ENCODE data around the gene KPNA1.
A peak's percentile ranks its signal among the peaks of the same experiment; 100 is the strongest.
"Not testable (repeated sequence)": the region's sequence is repeated elsewhere in the genome, so short reads cannot be mapped to it uniquely, and the experiment has no call there.

Gene KPNA1

DNA sequence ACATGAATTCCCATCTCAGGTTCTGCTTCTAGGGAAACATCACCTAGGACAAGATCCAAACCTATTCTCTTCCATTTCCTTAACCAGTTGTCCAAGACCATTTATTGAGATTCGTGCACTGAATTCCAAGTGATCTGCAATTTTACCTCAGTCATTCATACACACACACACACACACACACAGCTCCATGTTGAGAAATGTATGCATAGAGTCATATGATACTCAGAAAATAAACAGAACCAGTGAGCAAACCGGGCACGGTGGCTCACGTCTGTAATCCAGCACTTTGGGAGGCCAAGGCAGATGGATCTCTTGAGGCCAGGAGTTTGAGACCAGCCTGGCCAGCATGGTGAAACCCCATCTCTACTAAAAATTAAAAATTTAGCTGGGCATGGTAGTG is 6.1 kb upstream of the KPNA1 start:
- no peak for DNase-seq (ENCODE audit: extremely low read depth in 1 of 2, low read depth in 1 of 2)

DNA sequence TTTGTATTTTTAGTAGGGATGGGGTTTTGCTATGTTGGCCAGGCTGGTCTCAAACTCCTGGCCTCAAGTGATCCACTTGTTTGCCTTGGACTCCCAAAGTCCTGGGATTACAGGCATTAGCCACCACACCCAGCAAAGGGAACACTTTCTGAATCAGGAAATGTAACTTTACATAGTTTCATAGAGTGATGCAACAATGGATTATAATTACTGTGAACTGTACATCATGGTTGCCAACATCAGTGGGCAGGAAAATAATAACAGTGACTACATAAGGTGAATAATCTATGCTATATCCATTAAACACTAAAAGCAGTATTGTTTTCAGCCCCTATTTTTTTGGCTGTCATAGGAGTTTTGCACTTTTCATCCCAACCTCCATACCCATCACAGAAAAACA is 5.0 kb upstream of the KPNA1 start:
- no peak for DNase-seq (ENCODE audit: extremely low read depth in 1 of 2, low read depth in 1 of 2)

DNA sequence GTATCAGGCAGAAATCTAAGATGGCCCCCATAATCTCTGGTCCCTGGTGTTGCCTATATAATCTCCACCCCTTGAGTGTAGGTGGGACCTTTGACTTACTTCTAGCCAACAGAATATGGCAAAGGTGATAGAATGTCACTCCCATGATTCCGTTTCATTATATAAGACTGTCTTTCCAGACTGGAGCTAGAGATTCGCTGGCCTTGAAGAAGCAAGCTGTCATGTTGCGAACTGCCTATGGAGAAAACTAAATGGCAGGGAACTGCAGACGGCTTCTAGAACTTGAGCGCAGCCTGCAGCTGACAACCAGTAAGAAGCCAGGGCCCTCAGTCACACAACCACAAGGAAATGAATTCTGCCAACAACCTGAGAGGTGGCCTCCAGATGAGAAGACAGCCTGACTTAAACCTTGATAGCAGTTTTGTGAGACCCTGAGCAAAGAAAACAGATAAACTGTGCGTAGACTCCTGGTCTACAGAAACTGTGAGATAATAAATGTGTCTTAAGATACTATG is 2.2 kb upstream of the KPNA1 start:
- DNase-seq (ENCODE audit: extremely low read depth in 1 of 2, low read depth in 1 of 2) = no peak

DNA sequence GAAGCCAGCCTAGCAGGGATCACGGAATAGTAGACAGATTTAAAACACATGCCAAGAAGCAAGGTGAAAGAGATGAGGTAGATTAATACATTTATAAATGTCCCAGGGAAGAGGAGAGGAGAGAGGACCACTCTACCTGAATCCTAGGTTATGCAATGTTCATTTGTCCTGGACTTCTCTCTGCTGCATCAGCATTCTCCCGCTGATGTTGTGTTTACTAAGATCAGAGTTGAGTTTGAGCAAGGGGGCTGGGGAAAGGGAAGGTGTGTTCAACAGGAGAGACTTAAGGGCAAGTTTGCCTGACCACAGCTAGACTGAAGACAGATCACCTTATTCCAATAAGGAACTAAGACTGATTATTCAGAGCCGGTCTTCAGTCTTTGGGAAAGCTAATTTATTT is 1.1 kb upstream of the KPNA1 start:
- no peak for DNase-seq (ENCODE audit: extremely low read depth in 1 of 2, low read depth in 1 of 2)

DNA sequence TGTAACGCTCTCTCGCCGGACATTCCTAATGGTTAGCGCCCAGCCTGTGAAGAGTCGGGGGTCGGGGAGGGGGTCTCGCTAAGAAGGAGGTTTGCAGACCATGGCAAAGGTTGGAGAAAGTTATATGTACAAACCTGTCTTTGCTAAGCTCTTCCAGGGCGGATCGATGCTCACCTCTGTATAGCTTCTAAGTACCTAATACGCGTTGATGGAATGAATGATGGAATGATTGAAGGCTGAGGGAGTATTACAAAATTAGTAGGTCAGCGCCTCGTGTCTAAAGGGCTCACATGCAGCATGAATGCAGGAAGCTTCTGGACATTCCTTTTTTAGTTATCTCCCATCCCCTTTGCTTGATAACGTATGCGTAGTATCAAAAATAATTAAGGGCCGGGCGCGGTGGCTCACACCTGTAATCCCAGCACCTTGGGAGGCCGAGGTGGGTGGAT is 305 bp upstream of the KPNA1 start:
- no peak for DNase-seq (ENCODE audit: extremely low read depth in 1 of 2, low read depth in 1 of 2)

DNA sequence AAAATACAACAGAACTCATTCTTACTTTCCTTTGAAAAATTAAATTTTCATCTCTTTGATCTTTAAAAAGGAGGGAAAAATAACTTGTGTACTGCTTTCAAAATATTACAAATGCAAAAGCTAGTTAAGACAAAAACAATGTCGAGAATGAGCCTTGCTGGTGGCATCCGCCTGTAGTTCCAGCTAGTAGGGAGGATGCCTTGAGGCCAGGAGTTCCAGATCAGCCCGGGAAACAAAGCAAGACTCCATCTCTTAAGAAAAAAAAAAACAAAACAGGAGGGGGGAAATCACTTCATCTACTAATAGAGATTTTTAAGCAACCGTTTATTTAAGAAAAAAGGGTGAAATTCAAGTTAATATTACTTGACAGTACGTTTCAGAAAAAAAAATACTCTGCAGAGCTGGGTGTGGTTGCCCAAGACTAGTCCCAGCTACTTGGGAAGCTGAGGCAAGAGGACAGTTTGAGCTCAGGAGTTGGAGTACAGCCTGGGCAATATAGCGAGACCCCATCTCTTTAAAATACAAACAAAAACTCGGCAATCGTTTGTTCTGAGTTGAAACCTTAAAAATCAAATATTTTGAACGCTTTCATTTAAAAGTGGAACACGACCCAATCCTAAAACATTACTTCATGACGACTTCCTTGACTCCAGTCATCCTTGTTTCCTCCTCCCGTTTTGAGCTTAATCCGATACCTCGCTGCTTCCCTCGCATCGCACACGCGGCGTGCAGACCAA is 1.2 kb downstream of the KPNA1 start:
- no peak for DNase-seq (ENCODE audit: extremely low read depth in 1 of 2, low read depth in 1 of 2)

DNA sequence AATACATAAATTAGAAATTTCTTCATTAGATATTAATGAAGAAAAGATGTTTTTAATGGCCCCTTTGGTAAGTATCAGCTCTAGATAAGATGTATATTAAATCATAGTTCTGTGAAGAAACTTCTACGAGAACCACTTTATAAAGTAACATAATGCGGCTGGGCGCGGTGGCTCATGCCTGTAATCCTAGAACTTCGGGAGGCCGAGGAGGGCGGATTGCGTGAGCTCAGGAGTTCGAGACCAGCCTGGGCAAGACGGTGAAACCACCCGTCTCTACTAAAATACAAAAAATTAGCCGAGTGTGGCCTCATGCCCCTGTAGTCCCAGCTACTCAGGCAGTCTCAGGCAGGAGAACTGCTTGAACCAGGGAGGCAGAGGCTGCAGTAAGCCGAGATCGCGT is 2.5 kb downstream of the KPNA1 start:
- DNase-seq (ENCODE audit: extremely low read depth in 1 of 2, low read depth in 1 of 2) = no peak

DNA sequence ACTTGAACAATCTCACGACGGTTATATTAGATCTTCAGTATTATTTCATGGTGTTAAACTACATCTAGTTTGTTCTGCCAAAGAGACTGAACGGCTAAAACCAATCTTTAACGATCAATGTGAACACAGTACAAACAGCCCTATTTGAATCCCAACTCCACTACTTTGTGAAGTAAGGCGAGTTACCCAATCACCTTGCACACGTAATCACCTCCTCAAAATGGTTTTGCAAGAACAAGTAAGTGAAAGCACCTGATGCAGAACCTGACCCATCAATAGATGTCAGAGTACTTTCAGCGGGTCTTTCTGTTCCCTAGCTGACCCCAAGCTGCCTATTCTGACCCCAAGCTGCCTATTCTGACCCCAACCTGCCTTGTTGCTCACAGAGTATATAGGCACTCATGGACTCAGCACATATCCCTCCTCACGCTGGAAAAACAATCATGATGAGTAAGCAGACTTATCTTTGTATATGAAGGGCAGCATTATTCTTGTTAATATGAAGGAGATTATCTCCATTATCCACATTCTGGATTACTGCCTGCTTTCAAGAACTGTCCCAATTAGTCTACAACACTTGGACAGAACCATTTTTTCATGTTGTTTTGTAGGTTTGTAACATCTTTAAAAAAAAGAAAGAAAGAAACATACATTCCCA is 3.7 kb downstream of the KPNA1 start:
- no peak for DNase-seq (ENCODE audit: extremely low read depth in 1 of 2, low read depth in 1 of 2)

DNA sequence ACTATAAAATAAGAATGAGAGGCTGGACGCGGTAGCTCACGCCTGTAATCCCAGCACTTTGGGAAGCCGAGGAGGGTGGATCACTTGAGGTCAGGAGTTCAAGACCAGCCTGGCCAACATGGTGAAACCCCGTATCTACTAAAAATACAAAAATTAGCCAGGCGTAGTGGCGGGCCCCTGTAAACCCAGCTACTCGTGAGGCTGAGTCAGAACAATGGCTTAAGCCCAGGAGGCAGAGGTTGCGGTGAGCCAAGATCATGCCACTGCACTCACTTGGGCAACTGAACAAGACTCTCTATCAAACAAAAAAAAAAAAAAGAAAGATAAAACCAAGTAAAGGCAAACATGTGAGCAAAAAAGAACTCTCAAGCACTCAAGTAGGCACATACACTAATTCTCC is 5.8 kb downstream of the KPNA1 start:
- not testable (repeated sequence) for DNase-seq (ENCODE audit: extremely low read depth in 1 of 2, low read depth in 1 of 2)

DNA sequence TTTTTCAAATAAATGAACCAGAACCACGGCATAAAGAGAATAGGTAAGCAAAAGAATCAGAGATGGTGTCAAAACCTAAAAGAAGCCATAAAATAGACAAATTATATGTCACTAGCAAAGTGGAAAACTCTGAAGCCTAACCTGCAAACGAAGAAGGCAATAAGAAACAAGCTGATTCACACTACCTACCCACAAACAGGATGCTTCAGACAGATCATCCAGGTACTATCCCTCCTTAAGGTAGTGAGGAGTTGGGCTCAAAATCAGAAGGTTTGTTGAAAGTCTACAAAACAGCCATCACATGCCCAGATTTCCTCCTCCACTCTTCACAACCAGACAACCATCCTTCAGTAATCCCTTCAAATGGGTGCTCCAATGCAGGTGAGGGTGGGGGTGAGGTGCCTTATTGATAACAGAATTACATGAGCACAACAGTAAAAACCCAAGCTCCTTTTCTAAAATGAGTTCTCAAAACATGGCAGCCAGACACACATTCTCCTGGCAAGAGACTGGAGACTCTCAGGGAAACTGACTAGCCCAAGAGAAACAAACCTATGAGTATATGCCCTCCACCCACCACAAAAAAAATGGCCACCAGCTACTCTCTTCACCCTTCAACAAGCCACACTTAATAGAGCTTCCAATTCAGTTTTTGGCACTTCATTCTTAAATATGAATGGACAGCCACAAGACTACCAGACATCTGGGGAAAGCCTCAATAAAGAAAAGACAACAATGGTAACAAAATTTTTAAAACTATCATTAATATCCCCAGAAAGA is 6.4 kb downstream of the KPNA1 start:
- DNase-seq (ENCODE audit: extremely low read depth in 1 of 2, low read depth in 1 of 2) = no peak

DNA sequence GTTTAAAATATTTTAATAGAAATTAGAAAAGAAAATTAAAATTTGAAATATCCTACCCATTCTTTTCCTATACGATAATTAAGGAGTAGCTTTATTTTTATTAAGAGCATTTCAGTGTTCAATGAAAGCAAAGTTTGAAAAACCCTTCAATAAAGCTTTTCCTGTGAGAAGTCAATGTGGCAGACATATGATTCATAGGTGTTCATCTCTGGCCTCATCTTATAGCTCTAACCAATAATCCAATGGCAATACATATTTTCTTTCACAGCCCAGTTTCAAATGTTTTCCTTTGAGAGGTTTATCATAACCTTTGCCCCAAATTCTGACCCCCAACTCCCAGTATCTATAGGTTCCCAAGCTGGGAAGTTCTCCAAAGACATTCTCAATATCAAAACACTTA is 8.3 kb downstream of the KPNA1 start:
- no peak for DNase-seq (ENCODE audit: extremely low read depth in 1 of 2, low read depth in 1 of 2)

DNA sequence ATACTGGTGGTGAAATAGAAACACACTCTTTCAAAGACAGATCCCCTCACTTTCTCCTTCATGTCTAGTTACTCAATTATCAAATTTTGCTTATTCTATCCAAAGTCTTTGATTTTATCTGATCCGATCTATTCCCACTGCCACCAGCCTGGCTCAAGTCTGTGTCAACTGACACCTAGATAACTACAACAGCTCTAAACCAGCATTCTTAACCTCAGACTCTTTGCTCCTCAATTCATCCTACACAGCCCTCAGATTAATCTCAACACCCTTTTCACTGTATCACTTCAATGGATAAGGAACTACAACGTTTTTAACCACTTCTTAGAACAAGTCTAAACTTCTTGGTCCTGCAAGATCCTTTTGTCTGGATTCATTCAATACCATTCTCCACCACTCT is 9.1 kb downstream of the KPNA1 start:
- DNase-seq (ENCODE audit: extremely low read depth in 1 of 2, low read depth in 1 of 2) = no peak

DNA sequence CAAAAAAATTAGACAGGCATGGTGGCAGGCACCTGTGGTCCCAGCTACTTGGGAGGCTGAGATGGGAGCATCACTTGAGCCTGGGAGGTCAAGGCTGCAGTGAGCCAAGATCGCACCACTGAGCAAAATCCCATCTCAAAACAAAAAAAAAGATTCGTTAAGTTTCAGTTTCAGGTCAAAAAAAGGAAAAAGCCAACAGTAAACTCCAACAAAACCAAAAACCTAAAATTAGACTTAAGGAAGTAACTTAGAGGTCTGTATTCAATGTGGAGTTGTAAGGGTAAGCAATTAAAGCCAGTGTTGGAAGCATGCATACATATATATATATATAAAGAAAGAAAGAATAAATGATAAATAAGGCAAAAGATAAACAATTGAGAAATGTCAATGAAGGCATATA is 11.8 kb downstream of the KPNA1 start:
- no peak for DNase-seq (ENCODE audit: extremely low read depth in 1 of 2, low read depth in 1 of 2)

DNA sequence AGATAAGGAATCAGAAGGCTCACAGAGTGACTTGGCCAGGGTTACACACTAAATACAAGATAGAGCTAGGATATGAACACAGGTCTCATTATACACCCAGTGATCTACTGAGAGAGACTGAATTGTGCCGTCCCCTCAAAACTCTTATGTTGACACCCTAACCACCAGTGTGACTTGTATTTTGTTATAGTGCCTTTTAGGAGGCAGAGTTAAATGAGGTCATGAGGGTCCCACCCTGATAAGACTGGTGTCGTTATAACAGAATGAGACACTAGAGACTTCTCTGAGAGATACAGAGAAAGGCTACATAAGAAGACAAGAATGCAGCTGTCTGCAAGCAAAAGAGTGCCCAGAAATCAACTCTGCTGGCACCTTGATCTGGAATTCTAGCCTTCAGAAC is 12.6 kb downstream of the KPNA1 start:
- DNase-seq (ENCODE audit: extremely low read depth in 1 of 2, low read depth in 1 of 2) = no peak

DNA sequence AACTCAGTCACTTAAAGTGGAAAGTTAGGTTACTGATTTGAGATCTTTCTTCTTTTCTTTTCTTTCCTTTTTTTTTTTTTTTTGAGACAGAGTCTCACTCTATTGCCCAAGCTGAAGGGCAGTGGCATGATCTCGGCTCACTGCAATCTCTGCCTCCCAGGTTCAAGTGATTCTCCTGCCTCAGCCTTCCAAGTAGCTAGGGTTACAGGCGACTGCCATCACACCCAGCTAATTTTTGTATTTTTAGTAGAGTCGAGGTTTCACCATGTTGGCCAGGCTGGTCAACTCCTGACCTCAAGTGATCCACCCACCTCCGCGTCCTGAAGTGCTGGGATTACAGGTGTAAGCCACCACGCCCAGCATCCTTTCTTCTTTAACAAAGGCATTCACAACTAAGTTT is 13.8 kb downstream of the KPNA1 start:
- DNase-seq (ENCODE audit: extremely low read depth in 1 of 2, low read depth in 1 of 2) = not testable (repeated sequence)

DNA sequence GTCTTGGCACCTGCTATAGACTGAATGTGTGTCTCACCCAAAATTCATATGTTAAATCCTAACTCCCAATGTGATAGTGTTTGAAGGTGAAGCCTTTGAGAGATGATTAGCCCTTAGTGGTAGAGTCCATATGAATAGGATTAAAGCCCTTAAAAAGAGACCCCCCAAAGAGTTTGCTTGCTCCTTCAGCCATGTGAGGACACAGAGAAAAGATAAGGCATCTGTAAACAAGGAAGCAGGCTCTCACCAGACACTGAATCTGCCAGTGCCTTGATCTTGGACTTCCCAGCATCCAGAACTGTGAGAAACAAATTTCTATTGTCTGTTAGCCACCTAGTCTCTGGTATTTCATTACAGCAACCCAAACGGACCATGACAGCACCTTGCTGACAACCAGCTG is 16.6 kb downstream of the KPNA1 start:
- no peak for DNase-seq (ENCODE audit: extremely low read depth in 1 of 2, low read depth in 1 of 2)

DNA sequence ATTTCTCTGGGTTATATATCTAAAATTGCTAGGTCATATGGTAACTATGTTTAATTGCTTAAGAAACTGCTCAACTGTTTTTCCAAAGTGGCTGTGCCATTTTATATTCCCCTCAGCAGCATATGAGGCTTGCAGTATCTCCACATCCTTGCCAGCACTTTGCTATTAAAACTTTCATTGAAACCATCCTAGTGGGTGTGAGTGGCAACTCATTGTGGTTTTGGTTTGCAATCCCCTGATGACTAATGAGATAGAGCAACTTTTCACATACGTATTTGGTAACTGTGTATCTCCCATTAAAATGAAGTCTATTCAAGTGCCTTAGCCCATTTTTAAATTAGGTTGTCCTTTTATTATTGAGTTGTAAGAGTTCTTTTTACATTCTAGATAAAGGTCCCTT is 17.3 kb downstream of the KPNA1 start:
- DNase-seq (ENCODE audit: extremely low read depth in 1 of 2, low read depth in 1 of 2) = peak in 1 of 2 donors; percentile 30

DNA sequence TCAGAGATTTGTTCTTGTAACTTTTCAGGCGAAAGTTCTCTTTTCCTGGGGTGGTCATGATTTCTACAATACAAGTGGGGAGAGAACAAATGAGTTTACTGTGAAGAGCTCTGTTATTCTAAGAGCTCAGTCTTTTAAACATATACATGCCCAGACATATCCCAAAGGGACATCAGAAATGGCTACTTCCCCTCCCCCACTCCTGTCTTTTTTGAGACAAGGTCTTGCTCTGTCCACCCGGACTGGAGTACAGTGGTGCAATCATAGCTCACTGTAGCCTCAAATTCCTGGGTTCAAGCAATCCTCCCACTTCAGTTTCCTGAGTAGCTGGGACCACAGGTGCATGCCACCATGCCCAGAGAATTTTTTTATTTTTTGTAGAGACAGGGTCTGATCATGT is 18.2 kb downstream of the KPNA1 start:
- no peak for DNase-seq (ENCODE audit: extremely low read depth in 1 of 2, low read depth in 1 of 2)

DNA sequence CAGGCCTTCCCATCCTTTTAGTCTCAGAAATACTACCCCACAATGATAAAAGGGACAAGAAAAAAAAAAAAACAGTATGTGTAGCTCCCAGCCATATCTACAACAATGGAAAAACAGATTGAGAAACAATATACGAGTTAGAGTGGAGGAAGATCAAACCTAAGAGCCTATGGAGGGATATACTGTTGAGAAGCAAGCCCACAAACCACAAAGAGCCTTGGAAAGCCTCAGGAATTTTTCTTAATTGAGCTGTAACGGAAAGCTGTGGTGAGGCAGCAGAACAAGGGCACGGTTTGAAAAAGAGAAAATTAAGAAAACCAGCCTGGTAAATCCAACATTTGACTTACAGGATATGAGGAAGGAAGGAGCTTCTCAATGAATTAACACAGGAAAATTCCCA is 21.4 kb downstream of the KPNA1 start:
- no peak for DNase-seq (ENCODE audit: extremely low read depth in 1 of 2, low read depth in 1 of 2)

DNA sequence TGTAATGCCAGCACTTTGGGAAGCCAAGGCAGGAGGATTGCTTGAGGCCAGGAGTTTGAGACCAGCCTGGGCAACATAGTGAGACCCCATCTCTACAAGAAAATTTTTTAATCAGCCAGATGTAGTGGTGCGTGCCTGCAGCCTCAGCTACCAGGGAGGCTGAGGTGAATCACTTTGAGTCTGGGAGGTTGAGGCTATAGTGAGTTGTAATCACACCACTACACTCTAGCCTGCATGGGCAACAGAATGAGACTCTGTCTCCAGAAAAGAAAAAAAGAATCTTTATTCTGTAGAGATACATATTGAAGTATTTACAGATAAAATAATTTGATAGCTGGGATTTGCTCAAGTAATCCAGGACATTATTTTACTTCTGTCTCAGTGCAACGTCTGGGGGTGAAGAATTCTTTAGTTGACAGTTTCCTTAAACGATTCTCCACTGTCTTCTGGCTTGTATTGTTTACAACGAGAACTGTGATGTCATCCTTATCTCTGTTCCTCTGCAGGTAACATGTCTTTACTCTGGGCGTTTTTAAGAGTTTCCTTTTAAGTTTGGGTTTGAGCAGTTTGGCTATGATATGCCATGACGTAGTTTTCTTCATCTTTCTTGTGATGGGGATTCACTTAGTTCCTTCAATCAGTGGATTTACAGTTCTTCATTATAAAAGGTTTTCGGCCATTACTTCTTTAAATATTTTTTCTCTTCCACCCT is 26.3 kb downstream of the KPNA1 start:
- DNase-seq (ENCODE audit: extremely low read depth in 1 of 2, low read depth in 1 of 2) = no peak

DNA sequence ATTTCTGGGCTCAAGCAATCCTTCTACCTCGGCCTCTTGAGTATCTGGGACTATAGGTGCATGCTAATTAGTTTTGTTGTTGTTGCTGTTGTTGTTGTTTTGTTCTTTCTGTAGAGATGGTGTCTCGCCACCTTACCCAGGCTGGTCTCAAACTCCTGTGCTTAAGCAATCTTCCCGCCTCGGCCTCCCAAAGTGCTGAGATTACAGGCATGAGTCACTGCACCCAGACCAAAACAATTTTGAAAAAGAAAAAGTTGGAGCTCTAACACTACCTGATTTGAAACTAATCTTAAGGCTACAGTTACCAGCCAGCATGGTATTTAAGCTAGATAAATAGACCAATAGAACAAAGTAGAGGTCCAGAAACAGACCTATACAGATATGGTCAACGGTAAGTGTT is 29.8 kb downstream of the KPNA1 start:
- DNase-seq (ENCODE audit: extremely low read depth in 1 of 2, low read depth in 1 of 2) = no peak

Measured in stimulated activated CD8-positive, alpha-beta memory T cell treated with anti-CD3 and anti-CD28 coated beads, Interleukin-7, amount 100 ng/mL, for 48 hours (primary cell).